Activated naive CD8-positive, alpha-beta T cell (primary cell): ENCODE data around the gene WDR46.
"Not testable (repeated sequence)": the region's sequence is repeated elsewhere in the genome, so short reads cannot be mapped to it uniquely, and the experiment has no call there.

Source experiments
- H3K27ac Mint-ChIP-seq: one replicate; pipeline ENCODE4 v1.8.0; 2021; ENCODE audit warnings: mixed read lengths
- H3K27me3 Mint-ChIP-seq: one replicate; pipeline ENCODE4 v1.8.0; 2021; ENCODE audit warnings: mixed read lengths
- H3K36me3 Mint-ChIP-seq: one replicate; pipeline ENCODE4 v1.8.0; 2021; ENCODE audit warnings: mixed read lengths
- H3K4me1 Mint-ChIP-seq: one replicate; pipeline ENCODE4 v1.8.0; 2021; ENCODE audit warnings: low read depth, mixed read lengths
- H3K4me3 Mint-ChIP-seq: one replicate; pipeline ENCODE4 v1.8.0; 2021; ENCODE audit warnings: mild to moderate bottlenecking, mixed read lengths
- H3K9me3 Mint-ChIP-seq: one replicate; pipeline ENCODE4 v1.8.0; 2021; ENCODE audit warnings: low read depth, mixed read lengths

WDR46 gene

GRCh38 chr6:33271468-33272274 is 17.4 kb downstream of the WDR46 start, which contains the start of the genes RPS18 and VPS52:
Gene RPS18, plus strand, starts transcription at chr6:33272075. Its CDS starts 45 bp downstream, at chr6:33272120.
Gene VPS52, minus strand, starts transcription at chr6:33271876. Its CDS starts 201 bp downstream, at chr6:33271675.
- Mint-ChIP-seq H3K36me3 (peaks cover 23% of the 10 kb centered on the region), H3K27ac (peak within 1 kb of the TSS; percentile 99)

GRCh38 chr6:33271117-33271467 is 17.9 kb downstream of the WDR46 start:
- H3K9me3 Mint-ChIP-seq: no peaks in the 10 kb centered on the region
- H3K27me3 Mint-ChIP-seq: no peaks in the 10 kb centered on the region
- H3K27ac Mint-ChIP-seq: peak overlapping the region; percentile 99
- peaks cover 23% of the 10 kb centered on the region for H3K36me3 Mint-ChIP-seq
- H3K4me1 Mint-ChIP-seq: peaks cover 35% of the 10 kb centered on the region
- H3K4me3 Mint-ChIP-seq: peak overlapping the region; percentile 96

More at GRCh38 chr6:33271468-33272274, 17.4 kb downstream of the WDR46 start, which contains the start of the genes RPS18 and VPS52:
- peak within 1 kb of the TSS; percentile 96 for H3K4me3 Mint-ChIP-seq
- H3K9me3 Mint-ChIP-seq: no peaks in the 10 kb centered on the region
- H3K27me3 Mint-ChIP-seq: no peaks in the 10 kb centered on the region
- H3K4me1 Mint-ChIP-seq: peaks cover 41% of the 10 kb centered on the region

GRCh38 chr6:33264015-33264414 is 25.0 kb downstream of the WDR46 start:
- no peaks in the 10 kb centered on the region for H3K9me3 Mint-ChIP-seq
- H3K27ac Mint-ChIP-seq: no peak overlapping the region
- no peak overlapping the region for H3K4me3 Mint-ChIP-seq
- H3K27me3 Mint-ChIP-seq: no peaks in the 10 kb centered on the region
- H3K4me1 Mint-ChIP-seq: peaks cover 2% of the 10 kb centered on the region
- peaks cover 6% of the 10 kb centered on the region for H3K36me3 Mint-ChIP-seq

DNA sequence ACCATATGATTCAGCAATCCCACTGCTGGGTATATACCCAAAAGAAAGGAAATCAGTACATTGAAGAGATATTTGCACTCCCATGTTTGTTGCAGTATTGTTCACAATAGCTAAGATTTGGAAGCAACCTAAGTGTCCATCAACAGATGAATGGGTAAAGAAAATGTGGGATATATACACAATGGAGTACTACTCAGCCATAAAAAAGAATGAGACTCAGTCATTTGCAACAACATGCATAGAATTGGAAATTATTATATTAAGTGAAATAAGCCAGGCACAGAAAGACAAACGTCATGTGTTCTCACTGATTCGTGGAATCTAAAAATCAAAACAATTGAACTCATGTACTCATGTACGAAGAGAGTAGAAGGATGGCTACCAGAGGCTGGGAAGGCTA is 26.5 kb downstream of the WDR46 start:
- not testable (repeated sequence) for H3K9me3 Mint-ChIP-seq, H3K27me3 Mint-ChIP-seq, H3K4me3 Mint-ChIP-seq, H3K4me1 Mint-ChIP-seq, H3K36me3 Mint-ChIP-seq
- H3K27ac Mint-ChIP-seq: peak overlapping the region; percentile 51

- no peaks in the 10 kb centered on the region for H3K9me3 Mint-ChIP-seq
- peaks cover 2% of the 10 kb centered on the region for H3K4me1 Mint-ChIP-seq
- H3K36me3 Mint-ChIP-seq: peaks cover 6% of the 10 kb centered on the region
- no peak overlapping the region for H3K4me3 Mint-ChIP-seq
- no peak overlapping the region for H3K27ac Mint-ChIP-seq
- H3K27me3 Mint-ChIP-seq: no peaks in the 10 kb centered on the region
These were observed 30.0 kb downstream of the WDR46 start for GRCh38 chr6:33259032-33259431.

- peaks cover 21% of the 10 kb centered on the region for H3K4me1 Mint-ChIP-seq
- no peaks in the 10 kb centered on the region for H3K9me3 Mint-ChIP-seq
- no peak overlapping the region for H3K4me3 Mint-ChIP-seq
- no peak overlapping the region for H3K27ac Mint-ChIP-seq
- no peaks in the 10 kb centered on the region for H3K27me3 Mint-ChIP-seq
- peaks cover 8% of the 10 kb centered on the region for H3K36me3 Mint-ChIP-seq
These were observed 34.4 kb downstream of the WDR46 start for GRCh38 chr6:33254591-33254990.

DNA sequence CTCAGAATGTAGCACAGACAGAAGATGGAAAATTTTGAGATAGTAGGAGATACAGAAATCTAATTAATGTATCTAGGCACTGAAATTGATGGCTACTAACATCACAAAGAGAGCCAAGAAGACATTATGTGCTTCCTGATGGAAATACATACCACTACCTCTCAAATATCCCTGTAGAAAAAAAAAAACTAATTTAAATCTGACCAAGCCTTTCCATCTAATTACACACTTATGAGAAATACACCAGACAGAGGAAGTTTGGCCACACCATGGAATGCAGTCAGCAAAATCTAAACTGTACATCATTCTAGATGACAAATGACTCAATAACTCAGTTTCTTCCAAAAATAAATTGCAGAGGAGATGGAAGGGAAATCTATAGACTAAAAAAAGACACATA is 36.3 kb downstream of the WDR46 start:
- Mint-ChIP-seq H3K4me3 (no peak overlapping the region), H3K36me3 (peaks cover 8% of the 10 kb centered on the region), H3K9me3 (no peaks in the 10 kb centered on the region), H3K27me3 (no peaks in the 10 kb centered on the region), H3K4me1 (peaks cover 32% of the 10 kb centered on the region), H3K27ac (peak overlapping the region; percentile 19)

DNA sequence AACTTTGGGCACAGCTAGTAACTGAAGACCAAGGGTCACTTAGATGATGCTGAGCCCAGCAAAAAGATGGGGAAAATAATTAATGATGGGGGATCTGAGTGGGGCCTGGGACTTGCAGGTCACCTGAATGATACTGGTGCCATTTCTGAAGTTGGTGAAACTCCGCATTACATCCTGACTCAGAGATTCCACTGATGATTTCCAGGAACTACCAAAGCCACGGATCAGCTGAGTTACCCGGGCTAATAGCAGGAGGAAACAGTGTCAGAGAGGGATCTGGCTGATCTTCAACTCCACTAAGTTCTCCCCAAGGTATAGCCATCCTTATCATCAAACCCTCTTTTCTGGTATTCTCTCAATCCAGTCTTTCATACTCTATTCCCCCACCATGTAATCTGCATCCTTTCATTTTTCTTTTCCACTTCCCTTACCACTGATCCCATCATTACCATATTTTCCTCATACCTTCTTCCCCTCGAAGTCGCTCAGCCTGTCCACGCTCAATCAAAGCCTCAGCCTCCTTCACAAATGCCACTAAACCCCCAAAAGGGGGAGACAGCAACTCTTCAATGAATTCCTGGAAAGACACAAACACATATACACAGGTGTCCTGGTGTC is 37.5 kb downstream of the WDR46 start:
- Mint-ChIP-seq H3K27me3 (no peaks in the 10 kb centered on the region), H3K4me1 (peaks cover 32% of the 10 kb centered on the region), H3K4me3 (peak overlapping the region; percentile 76), H3K36me3 (peaks cover 8% of the 10 kb centered on the region), H3K9me3 (no peaks in the 10 kb centered on the region), H3K27ac (peak overlapping the region; percentile 74)

- Mint-ChIP-seq H3K27me3 (no peaks in the 10 kb centered on the region), H3K27ac (peak overlapping the region; percentile 91)
These were observed 38.3 kb downstream of the WDR46 start for GRCh38 chr6:33250731-33251130.

DNA sequence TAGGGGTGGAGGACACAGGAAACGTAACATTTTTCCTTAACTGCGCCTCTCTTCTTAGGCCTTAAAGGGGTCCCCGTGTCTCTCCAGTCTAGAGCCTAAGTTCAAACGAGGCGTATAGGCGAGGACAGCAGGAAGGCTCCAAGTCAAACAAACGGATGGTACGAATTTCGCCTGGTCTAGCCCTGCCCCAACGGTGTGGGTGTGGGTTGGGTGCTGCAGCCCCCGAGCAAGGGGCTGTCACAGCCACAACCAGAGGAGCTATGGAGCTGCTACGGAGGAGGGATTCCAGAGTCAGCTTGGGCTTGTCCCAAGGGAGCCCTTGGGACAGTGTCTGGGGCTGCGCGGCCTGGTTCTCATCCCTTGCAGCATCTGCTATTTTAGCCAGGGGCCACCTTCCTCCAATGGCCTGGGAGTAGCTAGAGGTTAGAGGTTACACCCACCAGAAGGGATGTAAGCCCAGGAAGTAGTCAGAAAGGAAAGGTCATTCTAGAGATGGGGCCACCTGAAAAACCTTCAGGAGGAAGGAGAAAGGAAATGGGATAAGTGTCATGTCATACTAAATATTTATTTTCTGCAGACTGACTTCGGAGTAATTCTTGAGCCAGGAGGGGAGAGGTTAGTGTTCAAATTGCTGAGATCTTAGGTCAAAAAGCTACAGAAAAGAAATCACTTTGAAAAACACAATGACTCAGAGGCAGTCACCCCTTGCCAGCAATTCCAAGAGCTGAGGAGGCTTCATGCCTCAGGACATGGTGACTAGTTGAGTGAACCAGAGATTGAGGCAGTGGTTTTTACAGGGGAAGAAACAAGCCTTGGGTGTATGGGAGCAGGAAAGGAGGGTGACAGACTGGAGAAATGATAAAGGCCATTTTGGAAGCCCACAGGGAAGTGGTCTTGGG is 39.1 kb downstream of the WDR46 start:
- H3K4me3 Mint-ChIP-seq: peak overlapping the region; percentile 90
- no peaks in the 10 kb centered on the region for H3K27me3 Mint-ChIP-seq
- peaks cover 32% of the 10 kb centered on the region for H3K4me1 Mint-ChIP-seq
- peak overlapping the region; percentile 91 for H3K27ac Mint-ChIP-seq
- peaks cover 11% of the 10 kb centered on the region for H3K36me3 Mint-ChIP-seq
- no peaks in the 10 kb centered on the region for H3K9me3 Mint-ChIP-seq

More at GRCh38 chr6:33250731-33251130, 38.3 kb downstream of the WDR46 start:
- H3K36me3 Mint-ChIP-seq: peaks cover 11% of the 10 kb centered on the region
- H3K4me3 Mint-ChIP-seq: peak overlapping the region; percentile 90
- no peaks in the 10 kb centered on the region for H3K9me3 Mint-ChIP-seq
- peaks cover 32% of the 10 kb centered on the region for H3K4me1 Mint-ChIP-seq

DNA sequence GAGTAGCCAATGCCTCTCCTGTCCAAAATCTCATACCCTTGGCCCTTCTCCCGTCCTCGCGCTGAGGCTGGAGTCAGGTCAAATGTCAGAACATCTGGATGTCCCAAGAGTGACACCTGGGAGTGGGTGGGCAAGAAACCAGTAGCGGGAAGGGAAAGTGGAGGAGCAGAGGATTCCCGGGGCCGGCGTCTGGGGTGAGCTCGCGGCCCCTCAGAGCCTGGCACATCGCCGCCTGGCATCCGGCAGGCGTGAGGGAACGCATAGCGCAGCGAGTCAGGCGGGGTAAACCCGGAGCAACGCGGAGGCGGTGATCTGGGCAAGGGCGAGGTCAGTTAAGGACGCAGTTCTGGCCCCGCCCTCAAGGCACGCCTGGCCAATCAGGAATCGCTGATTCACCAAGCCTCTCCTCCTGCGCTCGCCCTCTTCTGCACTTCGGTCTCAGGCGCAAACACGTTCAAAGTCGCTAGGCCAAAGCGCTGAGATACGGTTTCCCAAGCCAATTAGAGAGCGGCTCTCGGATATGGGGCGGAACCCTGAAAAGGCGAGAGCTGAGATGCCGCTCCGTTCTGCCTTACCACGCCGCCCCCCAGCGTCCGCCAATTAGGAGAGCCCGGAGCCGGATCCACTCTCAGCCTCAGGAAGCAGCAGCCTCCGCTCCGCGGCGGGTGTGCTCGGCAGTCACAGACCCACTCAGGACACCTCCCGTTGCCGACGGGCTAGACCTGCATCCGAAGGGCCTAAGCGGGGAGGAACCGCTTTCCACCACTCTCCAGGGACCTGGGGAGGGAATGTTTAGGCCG is 39.9 kb downstream of the WDR46 start:
- peaks cover 32% of the 10 kb centered on the region for H3K4me1 Mint-ChIP-seq
- no peaks in the 10 kb centered on the region for H3K9me3 Mint-ChIP-seq

GRCh38 chr6:33248643-33248931 is 40.5 kb downstream of the WDR46 start:
- no peaks in the 10 kb centered on the region for H3K9me3 Mint-ChIP-seq
- H3K4me3 Mint-ChIP-seq: peak overlapping the region; percentile 90
- H3K4me1 Mint-ChIP-seq: peaks cover 32% of the 10 kb centered on the region
- H3K36me3 Mint-ChIP-seq: peaks cover 11% of the 10 kb centered on the region
- peak overlapping the region; percentile 91 for H3K27ac Mint-ChIP-seq
- no peaks in the 10 kb centered on the region for H3K27me3 Mint-ChIP-seq

More for the DNA sequence above, 39.9 kb downstream of the WDR46 start:
- peak overlapping the region; percentile 90 for H3K4me3 Mint-ChIP-seq
- H3K36me3 Mint-ChIP-seq: peaks cover 11% of the 10 kb centered on the region
- H3K27me3 Mint-ChIP-seq: no peaks in the 10 kb centered on the region
- H3K27ac Mint-ChIP-seq: peak overlapping the region; percentile 91

- no peaks in the 10 kb centered on the region for H3K9me3 Mint-ChIP-seq
- H3K4me1 Mint-ChIP-seq: peaks cover 32% of the 10 kb centered on the region
- H3K36me3 Mint-ChIP-seq: peaks cover 11% of the 10 kb centered on the region
- no peaks in the 10 kb centered on the region for H3K27me3 Mint-ChIP-seq
- peak overlapping the region; percentile 90 for H3K4me3 Mint-ChIP-seq
- H3K27ac Mint-ChIP-seq: peak overlapping the region; percentile 91
These were observed 40.9 kb downstream of the WDR46 start for GRCh38 chr6:33247977-33248642.

DNA sequence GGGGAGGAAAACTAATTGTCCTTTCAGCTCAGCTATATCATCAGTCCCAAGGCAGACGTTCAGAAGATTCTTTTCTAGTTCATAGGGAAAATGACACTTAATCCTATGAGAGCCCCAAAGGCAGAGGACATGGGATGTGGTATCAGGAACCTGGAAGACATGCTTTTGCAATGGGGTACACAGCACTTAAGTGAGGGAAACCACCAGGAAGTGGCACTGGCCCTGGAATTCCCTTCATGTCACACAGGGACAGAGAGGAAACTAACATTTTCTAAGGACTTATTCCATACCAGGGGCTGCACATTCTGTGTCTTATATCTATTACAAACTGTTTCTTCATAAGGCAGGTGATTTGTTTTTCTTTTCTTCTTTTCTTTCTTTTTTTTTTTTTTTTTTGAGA is 45.6 kb downstream of the WDR46 start:
- H3K4me1 Mint-ChIP-seq: peaks cover 14% of the 10 kb centered on the region
- H3K9me3 Mint-ChIP-seq: no peaks in the 10 kb centered on the region
- H3K4me3 Mint-ChIP-seq: no peak overlapping the region
- no peak overlapping the region for H3K27ac Mint-ChIP-seq
- H3K27me3 Mint-ChIP-seq: no peaks in the 10 kb centered on the region
- peaks cover 2% of the 10 kb centered on the region for H3K36me3 Mint-ChIP-seq
